GM13976 (cell line): ENCODE measurements around the gene PLXNC1.

ENCODE experiments used
- DNase-seq: peaks from one replicate; pipeline ENCODE4 v3.0.0; 2012; ENCODE audit warnings: low spot score
- CTCF ChIP-seq: IDR thresholded peaks from 2 replicates; pipeline ENCODE4 v1.5.1; 2012; ENCODE audit warnings: borderline replicate concordance, mild to moderate bottlenecking; ENCODE audit not compliant: insufficient read depth; ENCODE audit errors: extremely low read depth, missing control alignments, control extremely low read depth
- in situ Hi-C: fragments of 300-500 bp; cut with MboI; formaldehyde crosslinking; loops from one replicate; pipeline ENCODE4 v1.12.0; 2022; ENCODE audit warnings: low sequenced_read_pairs, mixed read lengths, inconsistent platforms; ENCODE audit not compliant: unreplicated experiment

Gene PLXNC1

GRCh38 chr12:94284859-94285258, 136.5 kb downstream of the PLXNC1 start:
- no peak for DNase-seq
- no peak for TF ChIP-seq CTCF
- in situ Hi-C loops: no loop called here

- no peak for TF ChIP-seq CTCF
- no peak for DNase-seq
- in situ Hi-C loops: no loop called here
These were observed 137.7 kb downstream of the PLXNC1 start for GRCh38 chr12:94285943-94286582.

- no peak for DNase-seq
- in situ Hi-C loops: no loop called here
- no peak for TF ChIP-seq CTCF
These were observed 138.3 kb downstream of the PLXNC1 start for GRCh38 chr12:94286583-94287244.

- no peak for DNase-seq
- in situ Hi-C loops: no loop called here
- TF ChIP-seq CTCF: no peak
These were observed 138.9 kb downstream of the PLXNC1 start for GRCh38 chr12:94287245-94287628.

- TF ChIP-seq CTCF: no peak
- no peak for DNase-seq
- in situ Hi-C loops: no loop called here
These were observed 141.3 kb downstream of the PLXNC1 start for GRCh38 chr12:94289461-94290312.

GRCh38 chr12:94290353-94290752, 142.0 kb downstream of the PLXNC1 start:
- no peak for DNase-seq
- in situ Hi-C loops: no loop called here

More at GRCh38 chr12:94290353-94290752, 142.0 kb downstream of the PLXNC1 start:
- TF ChIP-seq CTCF: no peak
